ENCODE measurements around the gene TCEA3. TPM values are rescaled to one million over a fixed set of nuclear protein-coding genes. Genes with fewer than 3 reads are reported as not detected.

TCEA3 gene
- 0.25 TPM for polyA plus RNA-seq (2013, experiment 1 of 2)
- 1.0 TPM for polyA plus RNA-seq (2013, experiment 2 of 2)

GRCh38 chr1:23424293-23425192, at the start of gene TCEA3:
TSS of gene TCEA3 (minus strand) at chr1:23424748. CDS start at chr1:23424633, 115 bp downstream.
- Histone ChIP-seq H3K9ac (ENCODE audit: low read depth, low read length) (peak within 1 kb of the TSS; percentile 45; the same call in 1 of the 2 replicates), H3K27me3 (ENCODE audit: insufficient read depth, low read length) (peaks cover 95% of the 10 kb centered on the region), H3K27ac (ENCODE audit: low read depth, low read length) (no peak within 1 kb of the TSS), H3K9me3 (ENCODE audit: insufficient read depth, low read depth, low read length) (no peaks in the 10 kb centered on the region), H3K36me3 (ENCODE audit: insufficient read depth, low read length) (0 out of 2 replicates have a peak, but pooled peaks cover 8% of the 10 kb centered on the region), H3K4me3 (ENCODE audit: low read length) (peak within 1 kb of the TSS; percentile 44), H3K4me1 (ENCODE audit: insufficient read depth, low read length) (peaks cover 4% of the 10 kb centered on the region; the same call in 1 of the 2 replicates)
- 2% methylated on average over 61 of the region's 84 CpGs for WGBS

GRCh38 chr1:23473037-23473800, 48.7 kb upstream of the TCEA3 start:
- no peak overlapping the region for H3K9ac ChIP-seq (ENCODE audit: low read depth, low read length)
- H3K27me3 ChIP-seq (ENCODE audit: insufficient read depth, low read length) = no peaks in the 10 kb centered on the region
- WGBS = 95% methylated on average over 6 of the region's 6 CpGs
- H3K36me3 ChIP-seq (ENCODE audit: insufficient read depth, low read length) = no peaks in the 10 kb centered on the region
- no peaks in the 10 kb centered on the region for H3K4me1 ChIP-seq (ENCODE audit: insufficient read depth, low read length)
- no peaks in the 10 kb centered on the region for H3K9me3 ChIP-seq (ENCODE audit: insufficient read depth, low read depth, low read length)
- no peak overlapping the region for H3K4me3 ChIP-seq (ENCODE audit: low read length)
- no peak overlapping the region for H3K27ac ChIP-seq (ENCODE audit: low read depth, low read length)

GRCh38 chr1:23472351-23473036, 47.9 kb upstream of the TCEA3 start:
- Histone ChIP-seq H3K36me3 (ENCODE audit: insufficient read depth, low read length) (no peaks in the 10 kb centered on the region), H3K4me3 (ENCODE audit: low read length) (no peak overlapping the region), H3K27me3 (ENCODE audit: insufficient read depth, low read length) (no peaks in the 10 kb centered on the region), H3K27ac (ENCODE audit: low read depth, low read length) (no peak overlapping the region), H3K4me1 (ENCODE audit: insufficient read depth, low read length) (no peaks in the 10 kb centered on the region), H3K9me3 (ENCODE audit: insufficient read depth, low read depth, low read length) (no peaks in the 10 kb centered on the region), H3K9ac (ENCODE audit: low read depth, low read length) (no peak overlapping the region; the same call in 1 of the 2 replicates)
- 82% methylated on average over 5 of the region's 5 CpGs for WGBS

- Histone ChIP-seq H3K36me3 (ENCODE audit: insufficient read depth, low read length) (no peaks in the 10 kb centered on the region), H3K4me1 (ENCODE audit: insufficient read depth, low read length) (no peaks in the 10 kb centered on the region), H3K27me3 (ENCODE audit: insufficient read depth, low read length) (no peaks in the 10 kb centered on the region), H3K9me3 (ENCODE audit: insufficient read depth, low read depth, low read length) (no peaks in the 10 kb centered on the region), H3K4me3 (ENCODE audit: low read length) (no peak overlapping the region), H3K9ac (ENCODE audit: low read depth, low read length) (no peak overlapping the region), H3K27ac (ENCODE audit: low read depth, low read length) (no peak overlapping the region)
- 90% methylated on average over 4 of the region's 4 CpGs for WGBS
Measured at GRCh38 chr1:23471473-23472075, 47.0 kb upstream of the TCEA3 start.

- H3K4me1 ChIP-seq (ENCODE audit: insufficient read depth, low read length) = no peaks in the 10 kb centered on the region
- WGBS = 93% methylated on average over 12 of the region's 12 CpGs
Measured at GRCh38 chr1:23470282-23471070, 45.9 kb upstream of the TCEA3 start.

GRCh38 chr1:23469372-23469982, 44.9 kb upstream of the TCEA3 start:
- H3K9ac ChIP-seq (ENCODE audit: low read depth, low read length) = no peak overlapping the region
- no peak overlapping the region for H3K27ac ChIP-seq (ENCODE audit: low read depth, low read length)
- H3K9me3 ChIP-seq (ENCODE audit: insufficient read depth, low read depth, low read length) = no peaks in the 10 kb centered on the region
- H3K4me3 ChIP-seq (ENCODE audit: low read length) = no peak overlapping the region
- 65% methylated on average over 5 of the region's 5 CpGs for WGBS
- H3K4me1 ChIP-seq (ENCODE audit: insufficient read depth, low read length) = no peaks in the 10 kb centered on the region
- H3K27me3 ChIP-seq (ENCODE audit: insufficient read depth, low read length) = no peaks in the 10 kb centered on the region
- no peaks in the 10 kb centered on the region for H3K36me3 ChIP-seq (ENCODE audit: insufficient read depth, low read length)

More at GRCh38 chr1:23470282-23471070, 45.9 kb upstream of the TCEA3 start:
- no peak overlapping the region for H3K4me3 ChIP-seq (ENCODE audit: low read length)
- H3K27me3 ChIP-seq (ENCODE audit: insufficient read depth, low read length) = no peaks in the 10 kb centered on the region
- H3K9me3 ChIP-seq (ENCODE audit: insufficient read depth, low read depth, low read length) = no peaks in the 10 kb centered on the region
- no peak overlapping the region for H3K9ac ChIP-seq (ENCODE audit: low read depth, low read length)
- H3K27ac ChIP-seq (ENCODE audit: low read depth, low read length) = no peak overlapping the region
- no peaks in the 10 kb centered on the region for H3K36me3 ChIP-seq (ENCODE audit: insufficient read depth, low read length)

GRCh38 chr1:23466423-23466989, 42.0 kb upstream of the TCEA3 start:
- H3K9ac ChIP-seq (ENCODE audit: low read depth, low read length) = no peak overlapping the region
- no peak overlapping the region for H3K27ac ChIP-seq (ENCODE audit: low read depth, low read length)
- no peaks in the 10 kb centered on the region for H3K27me3 ChIP-seq (ENCODE audit: insufficient read depth, low read length)
- H3K4me3 ChIP-seq (ENCODE audit: low read length) = no peak overlapping the region
- H3K4me1 ChIP-seq (ENCODE audit: insufficient read depth, low read length) = no peaks in the 10 kb centered on the region
- 95% methylated on average over 3 of the region's 3 CpGs for WGBS
- no peaks in the 10 kb centered on the region for H3K36me3 ChIP-seq (ENCODE audit: insufficient read depth, low read length)
- no peaks in the 10 kb centered on the region for H3K9me3 ChIP-seq (ENCODE audit: insufficient read depth, low read depth, low read length)

GRCh38 chr1:23463286-23463685, 38.7 kb upstream of the TCEA3 start:
- Histone ChIP-seq H3K9me3 (ENCODE audit: insufficient read depth, low read depth, low read length) (no peaks in the 10 kb centered on the region), H3K9ac (ENCODE audit: low read depth, low read length) (no peak overlapping the region)
- WGBS = 98% methylated on average over 2 of the region's 3 CpGs

GRCh38 chr1:23462766-23463165, 38.2 kb upstream of the TCEA3 start:
- Histone ChIP-seq H3K4me1 (ENCODE audit: insufficient read depth, low read length) (peaks cover 4% of the 10 kb centered on the region; the same call in 1 of the 2 replicates), H3K9ac (ENCODE audit: low read depth, low read length) (no peak overlapping the region), H3K9me3 (ENCODE audit: insufficient read depth, low read depth, low read length) (no peaks in the 10 kb centered on the region), H3K36me3 (ENCODE audit: insufficient read depth, low read length) (no peaks in the 10 kb centered on the region; the same call in 1 of the 2 replicates), H3K27ac (ENCODE audit: low read depth, low read length) (no peak overlapping the region), H3K4me3 (ENCODE audit: low read length) (no peak overlapping the region), H3K27me3 (ENCODE audit: insufficient read depth, low read length) (no peaks in the 10 kb centered on the region)
- 87% methylated on average over 2 of the region's 2 CpGs for WGBS

More at GRCh38 chr1:23463286-23463685, 38.7 kb upstream of the TCEA3 start:
- no peak overlapping the region for H3K4me3 ChIP-seq (ENCODE audit: low read length)
- no peaks in the 10 kb centered on the region; the same call in 1 of the 2 replicates for H3K36me3 ChIP-seq (ENCODE audit: insufficient read depth, low read length)
- H3K27ac ChIP-seq (ENCODE audit: low read depth, low read length) = no peak overlapping the region
- H3K27me3 ChIP-seq (ENCODE audit: insufficient read depth, low read length) = no peaks in the 10 kb centered on the region
- peaks cover 4% of the 10 kb centered on the region; the same call in 1 of the 2 replicates for H3K4me1 ChIP-seq (ENCODE audit: insufficient read depth, low read length)
